ENCODE measurements around the gene PPP1R18. TPM values are rescaled to one million over a fixed set of nuclear protein-coding genes. Genes with fewer than 3 reads are reported as not detected.

Gene PPP1R18
- total and polyA plus RNA-seq, 9 of the 15 experiments (the other 6 are each of a cell fraction or from before 2014, with no cell fraction given) = 12.0 to 99.2 (median 42.6) TPM

GRCh38 chr6:30686009-30686907 lies at the start of gene PPP1R18 (continued):
- TF ChIP-seq ZNF512 (tag; IDR thresholded peaks at IDR 0.05) = no peak
- TF ChIP-seq MNT (conservative IDR thresholded peaks at IDR 0.05) = no peak
- TF ChIP-seq ESRRB (CRISPR knock-in tag; IDR thresholded peaks at IDR 0.05; ENCODE audit: borderline replicate concordance) = no peak
- TF ChIP-seq EZH2 (IDR thresholded peaks at IDR 0.05; ENCODE audit: borderline replicate concordance, low read depth, low read length) = no peak
- 0 out of 4 replicates have a peak, but pooled peaks of 1 of the 2 experiments have one; percentile 26 for TF ChIP-seq BCLAF1 (IDR thresholded peaks at IDR 0.05; ENCODE audit: borderline replicate concordance in 1 of 2, control insufficient read depth in 1 of 2, low read depth in 2 of 2, low read length in 1 of 2)
- no peak for TF ChIP-seq SRSF7 (optimal IDR thresholded peaks at IDR 0.05; ENCODE audit: low read depth, low read length)
- TF ChIP-seq ZNF584 (CRISPR knock-in tag; IDR thresholded peaks at IDR 0.05; ENCODE audit: low read depth) = no peak
- peak; percentile 69 for TF ChIP-seq EHMT2 (IDR thresholded peaks at IDR 0.05)
- TF ChIP-seq ZNF408 (CRISPR knock-in tag; IDR thresholded peaks at IDR 0.05; ENCODE audit: low read depth) = no peak
- TF ChIP-seq TAF1 (IDR thresholded peaks at IDR 0.05; ENCODE audit: control insufficient read depth, extremely low read depth, insufficient read depth, low read length, severe bottlenecking) = no peak
- TF ChIP-seq RAD21 (CRISPR knock-in tag; conservative IDR thresholded peaks at IDR 0.05 in 1 of 2, IDR thresholded peaks at IDR 0.05 in 1 of 2) = no peak
- peak; percentile 78; the same call in 1 of the 2 replicates for TF ChIP-seq RHOXF2B (CRISPR knock-in tag; conservative IDR thresholded peaks at IDR 0.05)
- TF ChIP-seq SRSF1 (IDR thresholded peaks at IDR 0.05; ENCODE audit: low read depth, low read length) = no peak
- peak; percentile 57 for TF ChIP-seq POLR2B (IDR thresholded peaks at IDR 0.05; ENCODE audit: low read depth, partially characterized antibody)
- TF ChIP-seq PATZ1 (CRISPR knock-in tag; IDR thresholded peaks at IDR 0.05; ENCODE audit: borderline replicate concordance) = no peak
- TF ChIP-seq HNRNPLL (IDR thresholded peaks at IDR 0.05; ENCODE audit: low read depth, low read length, poor library complexity, severe bottlenecking) = peak; percentile 8
- TF ChIP-seq ZNF23 (CRISPR knock-in tag; IDR thresholded peaks at IDR 0.05) = no peak
